ENCODE results near the gene SUN2. TPM values are rescaled to one million over a fixed set of nuclear protein-coding genes. Genes with fewer than 3 reads are reported as not detected.

SUN2 gene
- total and polyA plus RNA-seq, 9 of the 15 experiments (the other 6 are each of a cell fraction or from before 2014, with no cell fraction given): 0.11 to 42.6 (median 16.7) TPM

- TF ChIP-seq ILF3 (IDR thresholded peaks at IDR 0.05; ENCODE audit: borderline replicate concordance): 0 out of 2 replicates have a peak, but pooled peaks have one; percentile 8
- peak; percentile 26; the same call in 1 of the 2 replicates for TF ChIP-seq TCF3 (CRISPR knock-in tag; IDR thresholded peaks at IDR 0.05)
- TF ChIP-seq POLR2G (IDR thresholded peaks at IDR 0.05; ENCODE audit: low read depth, low read length): peak; percentile 90
- peak; percentile 55; the same call in 1 of the 2 replicates for TF ChIP-seq CEBPG (CRISPR knock-in tag; IDR thresholded peaks at IDR 0.05)
- peak in 1 of 2 experiments; percentile 21; a peak in 2 of 4 replicates for TF ChIP-seq CEBPG (tag; conservative IDR thresholded peaks at IDR 0.05 in 1 of 2, IDR thresholded peaks at IDR 0.05 in 1 of 2)
- TF ChIP-seq POLR2H (tag; IDR thresholded peaks at IDR 0.05; ENCODE audit: low read depth): peak; percentile 57; the same call in 1 of the 2 replicates
- TF ChIP-seq NEUROD1 (IDR thresholded peaks at IDR 0.05; ENCODE audit: borderline replicate concordance, low read depth, low read length, partially characterized antibody): peak; percentile 42
- no peak for TF ChIP-seq PHF21A (IDR thresholded peaks at IDR 0.05; ENCODE audit: borderline replicate concordance, low read depth)
- peak; percentile 16 for TF ChIP-seq U2AF1 (optimal IDR thresholded peaks at IDR 0.05; ENCODE audit: low read depth, low read length)
- no peak for TF ChIP-seq CCAR2 (IDR thresholded peaks at IDR 0.05; ENCODE audit: low read depth, low read length)
- peak; percentile 69; the same call in 1 of the 2 replicates for TF ChIP-seq RNF2 (IDR thresholded peaks at IDR 0.05)
- peak; percentile 99 for TF ChIP-seq CREM (IDR thresholded peaks at IDR 0.05; ENCODE audit: low read depth)
- no peak for TF ChIP-seq MXD1 (CRISPR knock-in tag; IDR thresholded peaks at IDR 0.05; ENCODE audit: borderline replicate concordance, poor library complexity, severe bottlenecking)
- peak; percentile 48; the same call in 1 of the 2 replicates for TF ChIP-seq CBX1 (IDR thresholded peaks at IDR 0.05; ENCODE audit: low read depth)
- peak; percentile 89 for TF ChIP-seq CTBP1 (IDR thresholded peaks at IDR 0.05; ENCODE audit: borderline replicate concordance)
- no peak for TF ChIP-seq ZNF24 (IDR thresholded peaks at IDR 0.05)
- TF ChIP-seq ZKSCAN3 (CRISPR knock-in tag; IDR thresholded peaks at IDR 0.05): no peak
- TF ChIP-seq ZNF740 (CRISPR knock-in tag; IDR thresholded peaks at IDR 0.05): peak; percentile 30; the same call in 1 of the 2 replicates
- no peak for TF ChIP-seq ZNF740 (tag; IDR thresholded peaks at IDR 0.05)
- TF ChIP-seq GABPA (tag; conservative IDR thresholded peaks at IDR 0.05; ENCODE audit: low read depth): peak; percentile 84
- peak; percentile 99 for TF ChIP-seq CREB1 (IDR thresholded peaks at IDR 0.05)
- TF ChIP-seq CREB1 (CRISPR knock-in tag; IDR thresholded peaks at IDR 0.05): peak; percentile 98
- peak; percentile 85 for TF ChIP-seq GMEB1 (CRISPR knock-in tag; IDR thresholded peaks at IDR 0.05)
- TF ChIP-seq JUND (IDR thresholded peaks at IDR 0.05; ENCODE audit: borderline replicate concordance, low read depth, low read length): peak; percentile 97
- peak; percentile 89; the same call in 2 of the 3 replicates for TF ChIP-seq JUND (tag; IDR thresholded peaks at IDR 0.05; ENCODE audit: borderline replicate concordance, low read depth, low read length)
- no peak for TF ChIP-seq RAD51 (IDR thresholded peaks at IDR 0.05; ENCODE audit: borderline replicate concordance, low read depth)
- peak; percentile 92 for TF ChIP-seq CXXC5 (CRISPR knock-in tag; IDR thresholded peaks at IDR 0.05)
Observed at GRCh38 chr22:38700789-38701628, 54.8 kb downstream of the SUN2 start, which contains the start of gene JOSD1 (continued).
